B cell (primary cell): ENCODE results near the gene SH2D4B. TPM values are rescaled to one million over a fixed set of nuclear protein-coding genes. Genes with fewer than 3 reads are reported as not detected.

Experiments used
- ATAC-seq: fragments of 200-7000 bp; cut with Tn5 transposase; one replicate; pipeline ENCODE4 v1.10.0; 2021; ENCODE audit warnings: low read depth, mild to moderate bottlenecking, moderate number of reproducible peaks, moderate library complexity
- CTCF ChIA-PET: fragments of 350-600 bp; sonication (Branson Sonifier 250); formaldehyde crosslinking; loops from one replicate; lab custom pipeline; 2021; ENCODE audit warnings: antibody characterized with exemption, inconsistent platforms; lab: Charles Lee
- POLR2A ChIA-PET: fragments of 350-600 bp; sonication (Branson Sonifier 250); formaldehyde crosslinking; loops from one replicate; lab custom pipeline; 2021; ENCODE audit warnings: antibody characterized with exemption; lab: Charles Lee
- DNase-seq: peaks from one replicate; pipeline ENCODE4 v3.0.0; 2013
- H2AFZ ChIP-seq: 2 replicates; pipeline ENCODE4 v1.6.1; 2012; ENCODE audit warnings: mild to moderate bottlenecking, low read depth, low read length; ENCODE audit not compliant: insufficient read depth, poor library complexity, severe bottlenecking
- H3K27ac ChIP-seq, 2 donors: 1 replicate in 1 of 2; 2 replicates in 1 of 2; pipeline ENCODE4 v1.5.1; 2012 to 2013; ENCODE audit warnings: low read length in 2 of 2, mild to moderate bottlenecking in 2 of 2, moderate library complexity in 1 of 2
- H3K27me3 ChIP-seq, 4 experiments: fragments of 200-600 bp in 1 of 4; sonication (generic) in 1 of 4; replicated peaks in 1 of 4; 1 replicate in 2 of 4; 2 replicates in 2 of 4; pipeline versions ENCODE4 v1.6.1 to v1.7.0; 2013 to 2016; ENCODE audit warnings: low read length in 3 of 4, mild to moderate bottlenecking in 2 of 4, mixed read lengths in 1 of 4, moderate library complexity in 1 of 4; ENCODE audit not compliant: insufficient read depth in 4 of 4, control insufficient read depth in 3 of 4; ENCODE audit errors: control extremely low read depth in 1 of 4
- H3K36me3 ChIP-seq, 2 experiments: replicated peaks in 1 of 2; 1 replicate in 1 of 2; 2 replicates in 1 of 2; pipeline versions ENCODE4 v1.6.1 to v1.7.1; 2013; ENCODE audit warnings: low read length in 1 of 2; ENCODE audit not compliant: insufficient read depth in 2 of 2, control insufficient read depth in 1 of 2; ENCODE audit errors: control extremely low read depth in 1 of 2, extremely low read depth in 1 of 2
- H3K4me1 ChIP-seq, 2 donors: fragments of 200-600 bp in 1 of 2; sonication (generic) in 1 of 2; 1 replicate in 1 of 2; 2 replicates in 1 of 2; pipeline versions ENCODE4 v1.5.1 to v1.6.1; 2013 to 2017; ENCODE audit warnings: low read length in 2 of 2; ENCODE audit not compliant: control insufficient read depth in 2 of 2, insufficient read depth in 2 of 2
- H3K4me2 ChIP-seq: replicated peaks from 2 replicates; pipeline ENCODE3; 2012; ENCODE audit warnings: mild to moderate bottlenecking, low read depth, low read length; ENCODE audit not compliant: poor library complexity, severe bottlenecking
- H3K4me3 ChIP-seq, 5 experiments: fragments of 200-600 bp in 1 of 5; sonication (generic) in 1 of 5; 1 replicate in 3 of 5; 2 replicates in 2 of 5; pipeline versions ENCODE4 v1.5.1 to v1.7.0; 2011 to 2016; ENCODE audit warnings: low read length in 4 of 5, mild to moderate bottlenecking in 4 of 5, low read depth in 2 of 5, control low read depth in 1 of 5, moderate library complexity in 1 of 5; ENCODE audit not compliant: insufficient read depth in 1 of 5; ENCODE audit errors: control extremely low read depth in 1 of 5, extremely low read depth in 1 of 5
- H3K79me2 ChIP-seq: fragments of 200-600 bp; sonication (generic); one replicate; pipeline ENCODE4 v1.6.0; 2016; ENCODE audit warnings: low read length; ENCODE audit not compliant: control insufficient read depth, insufficient read depth
- H3K9ac ChIP-seq: fragments of 200-600 bp; sonication (generic); 2 replicates; pipeline ENCODE4 v1.6.1; 2017; ENCODE audit warnings: mild to moderate bottlenecking, low read length, moderate library complexity
- H3K9me3 ChIP-seq, 3 donors: one replicate each; pipeline versions ENCODE4 v1.6.1 to v1.7.1; 2013; ENCODE audit warnings: low read length in 2 of 3; ENCODE audit not compliant: control insufficient read depth in 2 of 3, insufficient read depth in 1 of 3; ENCODE audit errors: control extremely low read depth in 1 of 3
- H4K20me1 ChIP-seq: 2 replicates; pipeline ENCODE4 v1.6.0; 2012; ENCODE audit warnings: mild to moderate bottlenecking, low read length; ENCODE audit not compliant: insufficient read depth, control insufficient read depth, poor library complexity, severe bottlenecking
- H3K27ac Mint-ChIP-seq: one replicate; pipeline ENCODE4 v1.8.0; 2021; ENCODE audit warnings: mixed read lengths
- H3K27me3 Mint-ChIP-seq: one replicate; pipeline ENCODE4 v1.8.0; 2021; ENCODE audit warnings: mixed read lengths
- H3K4me1 Mint-ChIP-seq: one replicate; pipeline ENCODE4 v1.8.0; 2021; ENCODE audit warnings: mixed read lengths
- H3K4me3 Mint-ChIP-seq: one replicate; pipeline ENCODE4 v1.8.0; 2021; ENCODE audit warnings: mixed read lengths
- H3K9me3 Mint-ChIP-seq: one replicate; pipeline ENCODE4 v1.8.0; 2022; ENCODE audit warnings: mixed read lengths; ENCODE audit not compliant: insufficient read depth
- EZH2 ChIP-seq: IDR thresholded peaks from 2 replicates; pipeline ENCODE4 v1.6.1; 2012; ENCODE audit warnings: borderline replicate concordance, low read depth, mild to moderate bottlenecking, moderate library complexity, low read length; ENCODE audit not compliant: insufficient read depth, poor library complexity, severe bottlenecking
- WGBS: methylation state at CpG from one replicate; pipeline ENCODE4 v1.1.5; 2013; ENCODE audit warnings: missing lambda C conversion rate; ENCODE audit not compliant: insufficient coverage; 5-methylcytosine and 5-hydroxymethylcytosine counted together
- intact Hi-C: fragments of 100-400 bp; cut with micrococcal nuclease; formaldehyde crosslinking; loops from one replicate; pipeline ENCODE4 v1.10.0; 2022
- polyA plus RNA-seq: library from polyadenylated mRNA; depleted of rRNA; stranded (reverse); fragments of >200 nt; gene quantifications from 2 replicates; pipeline ENCODE4 v1.2.3, GENCODE V29; 2012
- total RNA-seq, 2 donors: library from RNA; stranded (reverse); fragments of 120-200 nt in 1 of 2; gene quantifications; 1 replicate in 1 of 2; 2 replicates in 1 of 2; pipeline versions ENCODE4 v1.2.3 to v1.2.4, GENCODE V29; 2013 to 2022
- TF ChIP-seq, protein P1 (sequence below): fragments of 200-600 bp; IDR thresholded peaks from one replicate; pipeline ENCODE4 v1.8.0; 2022; ENCODE audit warnings: antibody characterized with exemption, mild to moderate bottlenecking

Gene SH2D4B
- total and polyA plus RNA-seq, 2 donors (not counting 1 experiment from before 2014, with no cell fraction given) = 0.09 to 0.22 TPM

DNA sequence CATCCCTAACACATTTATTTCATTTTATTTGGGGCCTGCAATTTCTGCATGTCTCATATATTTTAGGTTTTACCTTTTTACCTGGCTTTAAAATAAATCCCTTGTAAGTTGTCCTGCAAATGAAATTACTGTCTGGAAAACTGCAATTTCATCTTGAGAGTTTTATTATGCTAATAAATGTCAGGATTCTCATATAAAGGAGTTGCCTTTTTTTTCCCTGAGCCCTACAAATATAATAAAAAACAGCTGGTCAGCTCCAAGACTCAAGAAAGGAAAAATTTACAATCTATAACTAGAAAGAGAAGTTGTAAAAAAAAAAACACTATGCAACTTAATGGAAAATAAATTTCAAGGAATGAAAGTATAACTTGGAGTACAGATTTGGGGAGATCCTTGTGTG lies 108.7 kb downstream of the SH2D4B start:
- Histone ChIP-seq H3K4me3 (no peak overlapping the region), H3K4me2 (no peak overlapping the region), H3K4me1 (no peaks in the 10 kb centered on the region), H3K27me3 (no peaks in the 10 kb centered on the region), H2AFZ (no peak overlapping the region), H3K9ac (no peak overlapping the region), H3K27ac (no peak overlapping the region), H3K9me3 (no peaks in the 10 kb centered on the region), H4K20me1 (no peaks in the 10 kb centered on the region), H3K36me3 (no peaks in the 10 kb centered on the region), H3K79me2 (no peaks in the 10 kb centered on the region)
- ATAC-seq (no peak), DNase-seq (no peak)
- no peaks in the 10 kb centered on the region for H3K4me1 Mint-ChIP-seq
- no peak overlapping the region for H3K27ac Mint-ChIP-seq
- TF ChIP-seq, protein P1, sequence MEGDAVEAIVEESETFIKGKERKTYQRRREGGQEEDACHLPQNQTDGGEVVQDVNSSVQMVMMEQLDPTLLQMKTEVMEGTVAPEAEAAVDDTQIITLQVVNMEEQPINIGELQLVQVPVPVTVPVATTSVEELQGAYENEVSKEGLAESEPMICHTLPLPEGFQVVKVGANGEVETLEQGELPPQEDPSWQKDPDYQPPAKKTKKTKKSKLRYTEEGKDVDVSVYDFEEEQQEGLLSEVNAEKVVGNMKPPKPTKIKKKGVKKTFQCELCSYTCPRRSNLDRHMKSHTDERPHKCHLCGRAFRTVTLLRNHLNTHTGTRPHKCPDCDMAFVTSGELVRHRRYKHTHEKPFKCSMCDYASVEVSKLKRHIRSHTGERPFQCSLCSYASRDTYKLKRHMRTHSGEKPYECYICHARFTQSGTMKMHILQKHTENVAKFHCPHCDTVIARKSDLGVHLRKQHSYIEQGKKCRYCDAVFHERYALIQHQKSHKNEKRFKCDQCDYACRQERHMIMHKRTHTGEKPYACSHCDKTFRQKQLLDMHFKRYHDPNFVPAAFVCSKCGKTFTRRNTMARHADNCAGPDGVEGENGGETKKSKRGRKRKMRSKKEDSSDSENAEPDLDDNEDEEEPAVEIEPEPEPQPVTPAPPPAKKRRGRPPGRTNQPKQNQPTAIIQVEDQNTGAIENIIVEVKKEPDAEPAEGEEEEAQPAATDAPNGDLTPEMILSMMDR = no peak
- TF ChIP-seq EZH2 = no peak
- H3K9me3 Mint-ChIP-seq = no peaks in the 10 kb centered on the region
- ChIA-PET CTCF (interaction anchor here (1.0 kb wide), 1 partner anchor 15 kb away, joined by 4 read pairs; no protein-coding TSS in a partner anchor), POLR2A (interaction anchor here (0.7 kb wide), 1 partner anchor 12 kb away, joined by 4 read pairs; no protein-coding TSS in a partner anchor)
- intact Hi-C loops = no loop called here
- H3K27me3 Mint-ChIP-seq = peaks cover 10% of the 10 kb centered on the region
- H3K4me3 Mint-ChIP-seq = no peak overlapping the region

DNA sequence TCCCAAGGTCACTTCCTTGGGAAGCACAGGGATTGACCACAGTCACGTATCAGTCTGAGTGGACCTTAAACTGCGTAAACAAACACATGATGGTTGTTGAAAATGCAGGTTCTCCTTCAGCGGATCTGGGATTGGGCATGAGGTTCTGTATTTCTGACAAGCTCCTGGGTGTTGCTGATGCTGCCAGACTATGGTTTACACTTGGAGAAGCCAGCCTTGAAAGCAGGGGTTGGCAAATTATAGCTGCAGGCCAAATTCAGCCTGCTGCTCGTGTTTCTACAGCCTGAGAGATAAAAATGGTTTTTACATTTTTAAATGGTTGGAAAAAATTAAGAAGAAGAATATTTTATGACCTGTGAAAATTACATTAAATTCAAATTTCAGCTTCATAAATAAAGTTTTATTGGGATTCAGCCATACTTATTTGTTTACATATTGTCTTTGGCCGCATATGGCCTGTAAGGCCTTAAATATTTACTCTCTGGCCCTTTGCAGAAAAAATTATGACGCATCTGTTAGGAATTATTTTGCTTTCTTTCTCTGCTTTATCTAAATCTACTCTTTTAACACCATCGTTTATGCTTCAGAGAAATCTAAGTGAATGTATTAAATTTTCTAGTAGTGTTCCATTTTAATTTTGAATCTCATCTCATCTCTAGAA lies 109.6 kb downstream of the SH2D4B start:
- intact Hi-C loops = no loop called here
- H3K9me3 ChIP-seq = no peaks in the 10 kb centered on the region
- no peak for ATAC-seq
- DNase-seq = no peak
- TF ChIP-seq, protein P1 = no peak
- TF ChIP-seq EZH2 = no peak
- 97% methylated on average over 3 of the region's 7 CpGs for WGBS
- no peak overlapping the region for H2AFZ ChIP-seq
- ChIA-PET CTCF (no interaction called here), POLR2A (no interaction called here)
- no peak overlapping the region for H3K9ac ChIP-seq
- Mint-ChIP-seq H3K4me3 (no peak overlapping the region), H3K27me3 (peaks cover 10% of the 10 kb centered on the region), H3K27ac (no peak overlapping the region), H3K9me3 (no peaks in the 10 kb centered on the region), H3K4me1 (no peaks in the 10 kb centered on the region)
- H3K79me2 ChIP-seq = no peaks in the 10 kb centered on the region
- H3K4me2 ChIP-seq = no peak overlapping the region
- H3K4me1 ChIP-seq = no peaks in the 10 kb centered on the region
- H3K36me3 ChIP-seq = no peaks in the 10 kb centered on the region
- no peaks in the 10 kb centered on the region for H4K20me1 ChIP-seq
- no peaks in the 10 kb centered on the region for H3K27me3 ChIP-seq
- no peak overlapping the region for H3K27ac ChIP-seq
- no peak overlapping the region for H3K4me3 ChIP-seq
